Neural crest cell (in vitro differentiated cells): Measurements from ENCODE around the gene PDILT. TPM values are rescaled to one million over a fixed set of nuclear protein-coding genes. Genes with fewer than 3 reads are reported as not detected.

Experiments used
- DNase-seq: peaks from one replicate; pipeline ENCODE4 v3.0.0; 2021; ENCODE audit warnings: low read depth, mixed read lengths, low spot score
- H3K27ac Mint-ChIP-seq: one replicate; pipeline ENCODE4 v1.8.0; 2021; ENCODE audit warnings: mild to moderate bottlenecking, mixed read lengths; ENCODE audit not compliant: unreplicated experiment
- H3K27me3 Mint-ChIP-seq: 2 replicates; pipeline ENCODE4 v1.8.0; 2021; ENCODE audit warnings: low read depth, mild to moderate bottlenecking, mixed read lengths
- H3K36me3 Mint-ChIP-seq: 2 replicates; pipeline ENCODE4 v1.8.0; 2021; ENCODE audit warnings: low read depth, mild to moderate bottlenecking, mixed read lengths
- H3K4me1 Mint-ChIP-seq: 2 replicates; pipeline ENCODE4 v1.8.0; 2021; ENCODE audit warnings: mixed read lengths
- H3K4me3 Mint-ChIP-seq: one replicate; pipeline ENCODE4 v1.8.0; 2021; ENCODE audit warnings: mild to moderate bottlenecking, mixed read lengths
- H3K9me3 Mint-ChIP-seq: 2 replicates; pipeline ENCODE4 v1.8.0; 2021; ENCODE audit warnings: mixed read lengths
- total RNA-seq: library from RNA; stranded (reverse); gene quantifications from 2 replicates; pipeline ENCODE4 v1.2.1, GENCODE V29; 2021
- TF ChIP-seq, protein P1 (sequence below): fragments of 200-600 bp; sonication (generic); conservative IDR thresholded peaks from 2 replicates; pipeline ENCODE4 v1.5.0; 2021; ENCODE audit warnings: antibody characterized with exemption, mild to moderate bottlenecking

Gene PDILT
- total RNA-seq, 1 donor from 2014 or later: not detected

DNA sequence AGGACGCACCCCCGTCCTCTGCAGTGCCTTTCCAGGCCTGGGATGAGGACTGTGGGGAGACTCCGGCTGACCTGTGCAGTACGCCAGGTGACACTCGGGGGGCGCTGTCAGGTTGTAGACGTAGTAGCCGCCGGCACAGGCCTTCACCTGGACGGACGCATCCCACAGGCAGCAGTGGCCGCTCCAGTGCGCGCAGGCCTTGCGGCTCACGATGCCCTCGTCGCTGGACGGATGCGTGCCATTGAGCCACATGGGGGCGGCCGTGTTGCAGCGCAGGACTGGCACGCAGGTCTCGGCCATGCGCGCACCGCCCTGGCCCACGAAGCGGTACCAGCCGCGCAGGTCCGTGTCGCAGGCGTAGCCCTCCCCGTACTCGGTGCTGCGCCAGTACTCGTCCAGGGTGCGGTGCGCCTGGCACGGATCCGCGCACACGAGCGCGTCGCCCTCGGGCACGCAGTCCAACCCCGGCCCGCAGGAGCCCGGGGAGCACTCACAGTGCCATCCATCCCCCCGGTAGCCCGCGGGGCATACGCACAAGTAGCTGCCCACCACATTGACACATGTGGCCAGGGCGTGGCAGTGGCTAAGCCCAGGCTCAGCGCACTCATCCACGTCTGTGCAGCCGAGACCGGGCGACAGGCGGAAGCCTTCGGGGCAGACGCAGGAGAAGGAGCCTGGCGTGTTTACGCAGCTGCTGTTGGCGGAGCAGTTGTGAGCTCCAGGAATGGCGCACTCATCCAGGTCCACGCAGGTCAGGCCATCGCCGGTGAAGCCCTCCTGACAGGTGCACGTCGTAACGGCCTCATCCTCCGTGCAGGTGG lies 56.0 kb downstream of the PDILT start:
- TF ChIP-seq, protein P1, sequence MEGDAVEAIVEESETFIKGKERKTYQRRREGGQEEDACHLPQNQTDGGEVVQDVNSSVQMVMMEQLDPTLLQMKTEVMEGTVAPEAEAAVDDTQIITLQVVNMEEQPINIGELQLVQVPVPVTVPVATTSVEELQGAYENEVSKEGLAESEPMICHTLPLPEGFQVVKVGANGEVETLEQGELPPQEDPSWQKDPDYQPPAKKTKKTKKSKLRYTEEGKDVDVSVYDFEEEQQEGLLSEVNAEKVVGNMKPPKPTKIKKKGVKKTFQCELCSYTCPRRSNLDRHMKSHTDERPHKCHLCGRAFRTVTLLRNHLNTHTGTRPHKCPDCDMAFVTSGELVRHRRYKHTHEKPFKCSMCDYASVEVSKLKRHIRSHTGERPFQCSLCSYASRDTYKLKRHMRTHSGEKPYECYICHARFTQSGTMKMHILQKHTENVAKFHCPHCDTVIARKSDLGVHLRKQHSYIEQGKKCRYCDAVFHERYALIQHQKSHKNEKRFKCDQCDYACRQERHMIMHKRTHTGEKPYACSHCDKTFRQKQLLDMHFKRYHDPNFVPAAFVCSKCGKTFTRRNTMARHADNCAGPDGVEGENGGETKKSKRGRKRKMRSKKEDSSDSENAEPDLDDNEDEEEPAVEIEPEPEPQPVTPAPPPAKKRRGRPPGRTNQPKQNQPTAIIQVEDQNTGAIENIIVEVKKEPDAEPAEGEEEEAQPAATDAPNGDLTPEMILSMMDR: no peak
- no peak for DNase-seq
- H3K4me3 Mint-ChIP-seq: no peak overlapping the region
- H3K27me3 Mint-ChIP-seq: peaks cover 37% of the 10 kb centered on the region
- no peaks in the 10 kb centered on the region for H3K9me3 Mint-ChIP-seq
- H3K36me3 Mint-ChIP-seq: no peaks in the 10 kb centered on the region
- H3K27ac Mint-ChIP-seq: no peak overlapping the region
- H3K4me1 Mint-ChIP-seq: peaks cover 8% of the 10 kb centered on the region

GRCh38 chr16:20347666-20348364 lies 56.7 kb downstream of the PDILT start:
- no peaks in the 10 kb centered on the region for H3K9me3 Mint-ChIP-seq
- peaks cover 32% of the 10 kb centered on the region for H3K27me3 Mint-ChIP-seq
- no peaks in the 10 kb centered on the region for H3K36me3 Mint-ChIP-seq
- H3K4me3 Mint-ChIP-seq: no peak overlapping the region
- H3K4me1 Mint-ChIP-seq: peaks cover 1% of the 10 kb centered on the region
- no peak overlapping the region for H3K27ac Mint-ChIP-seq
- TF ChIP-seq, protein P1: no peak
- DNase-seq: no peak

- no peaks in the 10 kb centered on the region for H3K9me3 Mint-ChIP-seq
Measured at GRCh38 chr16:20344611-20345010, 59.9 kb downstream of the PDILT start.

DNA sequence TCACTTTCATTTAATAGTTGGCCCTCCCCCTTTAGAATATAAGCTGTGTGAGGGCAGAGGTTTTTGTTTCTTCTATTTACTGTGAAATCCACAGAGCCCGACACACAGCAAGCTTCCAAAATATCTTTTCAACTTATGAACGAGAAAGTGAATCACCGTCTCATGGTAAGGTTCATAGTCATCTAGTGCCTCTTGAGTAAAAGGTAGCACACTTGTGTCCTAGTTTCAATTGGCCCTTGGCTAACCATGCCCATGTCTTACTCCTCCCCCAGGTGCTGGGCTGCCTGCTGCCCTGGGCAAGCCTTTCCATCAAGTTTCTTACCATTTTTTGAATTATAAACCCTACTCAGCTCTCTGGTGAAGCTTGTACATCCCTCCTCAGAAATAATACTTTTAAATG lies 64.8 kb downstream of the PDILT start:
- Mint-ChIP-seq H3K27ac (no peak overlapping the region), H3K4me1 (no peaks in the 10 kb centered on the region), H3K27me3 (peaks cover 53% of the 10 kb centered on the region), H3K9me3 (no peaks in the 10 kb centered on the region), H3K36me3 (no peaks in the 10 kb centered on the region), H3K4me3 (no peak overlapping the region)
- DNase-seq: no peak
- TF ChIP-seq, protein P1: no peak

More at GRCh38 chr16:20344611-20345010, 59.9 kb downstream of the PDILT start:
- TF ChIP-seq, protein P1: no peak
- Mint-ChIP-seq H3K4me3 (no peak overlapping the region), H3K36me3 (no peaks in the 10 kb centered on the region), H3K27me3 (peaks cover 14% of the 10 kb centered on the region), H3K27ac (no peak overlapping the region), H3K4me1 (no peaks in the 10 kb centered on the region)
- no peak for DNase-seq

- Mint-ChIP-seq H3K36me3 (no peaks in the 10 kb centered on the region), H3K9me3 (no peaks in the 10 kb centered on the region), H3K27me3 (peaks cover 69% of the 10 kb centered on the region), H3K4me1 (peaks cover 6% of the 10 kb centered on the region), H3K4me3 (no peak overlapping the region), H3K27ac (no peak overlapping the region)
- TF ChIP-seq, protein P1: no peak
- no peak for DNase-seq
Measured at GRCh38 chr16:20336955-20337354, 67.6 kb downstream of the PDILT start.
